ENCODE measurements around the gene PTPRN2.

PTPRN2 gene

GRCh38 chr7:157772486-157773130 is 815.0 kb downstream of the PTPRN2 start:
- H3K4me3 ChIP-seq (ENCODE audit: low read depth, low read length), result no peak overlapping the region
- no peaks in the 10 kb centered on the region for H3K79me2 ChIP-seq
- no peak overlapping the region for H3K4me2 ChIP-seq (ENCODE audit: low read length)
- no peaks in the 10 kb centered on the region for H3K36me3 ChIP-seq (ENCODE audit: control insufficient read depth, insufficient read depth, low read length)
- no peak overlapping the region for H3K27ac ChIP-seq
- no peak for TF ChIP-seq CTCF (IDR thresholded peaks at IDR 0.05)
- no peaks in the 10 kb centered on the region for H3K27me3 ChIP-seq (ENCODE audit: control insufficient read depth, insufficient read depth, low read length)
- H3K9me3 ChIP-seq (ENCODE audit: control insufficient read depth, low read length), result no peaks in the 10 kb centered on the region
- no peak overlapping the region for H3K9ac ChIP-seq
- H2AFZ ChIP-seq, result no peak overlapping the region
- H3K4me1 ChIP-seq, result no peaks in the 10 kb centered on the region

GRCh38 chr7:157771689-157772088 is 815.9 kb downstream of the PTPRN2 start:
- Histone ChIP-seq H3K4me1 (no peaks in the 10 kb centered on the region), H3K4me2 (ENCODE audit: low read length) (no peak overlapping the region), H2AFZ (no peak overlapping the region), H3K27ac (no peak overlapping the region), H3K9me3 (ENCODE audit: control insufficient read depth, low read length) (no peaks in the 10 kb centered on the region), H3K27me3 (ENCODE audit: control insufficient read depth, insufficient read depth, low read length) (no peaks in the 10 kb centered on the region), H3K79me2 (no peaks in the 10 kb centered on the region), H3K36me3 (ENCODE audit: control insufficient read depth, insufficient read depth, low read length) (no peaks in the 10 kb centered on the region), H3K9ac (no peak overlapping the region), H3K4me3 (ENCODE audit: low read depth, low read length) (no peak overlapping the region)
- no peak for TF ChIP-seq CTCF (IDR thresholded peaks at IDR 0.05)

- no peak for TF ChIP-seq CTCF (IDR thresholded peaks at IDR 0.05)
- Histone ChIP-seq H3K4me1 (no peaks in the 10 kb centered on the region), H3K4me2 (ENCODE audit: low read length) (no peak overlapping the region), H3K9me3 (ENCODE audit: control insufficient read depth, low read length) (no peaks in the 10 kb centered on the region), H2AFZ (no peak overlapping the region), H3K36me3 (ENCODE audit: control insufficient read depth, insufficient read depth, low read length) (no peaks in the 10 kb centered on the region), H3K27ac (no peak overlapping the region), H3K27me3 (ENCODE audit: control insufficient read depth, insufficient read depth, low read length) (no peaks in the 10 kb centered on the region), H3K79me2 (no peaks in the 10 kb centered on the region), H3K9ac (no peak overlapping the region), H3K4me3 (ENCODE audit: low read depth, low read length) (no peak overlapping the region)
Observed at GRCh38 chr7:157770716-157771320, 816.8 kb downstream of the PTPRN2 start.

GRCh38 chr7:157769526-157770215 is 818.0 kb downstream of the PTPRN2 start:
- Histone ChIP-seq H3K79me2 (no peaks in the 10 kb centered on the region), H3K4me2 (ENCODE audit: low read length) (no peak overlapping the region), H3K9me3 (ENCODE audit: control insufficient read depth, low read length) (no peaks in the 10 kb centered on the region), H3K4me1 (no peaks in the 10 kb centered on the region), H3K36me3 (ENCODE audit: control insufficient read depth, insufficient read depth, low read length) (no peaks in the 10 kb centered on the region), H3K27me3 (ENCODE audit: control insufficient read depth, insufficient read depth, low read length) (no peaks in the 10 kb centered on the region), H2AFZ (no peak overlapping the region), H3K9ac (no peak overlapping the region), H3K4me3 (ENCODE audit: low read depth, low read length) (no peak overlapping the region), H3K27ac (no peak overlapping the region)
- TF ChIP-seq CTCF (IDR thresholded peaks at IDR 0.05), result no peak

Data from parathyroid adenoma (tissue), 2 donors.